ENCODE measurements around the gene NLRP6. TPM values are rescaled to one million over a fixed set of nuclear protein-coding genes. Genes with fewer than 3 reads are reported as not detected.
A peak's percentile ranks its signal among the peaks of the same experiment; 100 is the strongest.
"Not testable (repeated sequence)": the region's sequence is repeated elsewhere in the genome, so short reads cannot be mapped to it uniquely, and the experiment has no call there.

The NLRP6 gene
- total RNA-seq, 2 experiments from 2014 or later, result 14.4 to 14.7 TPM

DNA sequence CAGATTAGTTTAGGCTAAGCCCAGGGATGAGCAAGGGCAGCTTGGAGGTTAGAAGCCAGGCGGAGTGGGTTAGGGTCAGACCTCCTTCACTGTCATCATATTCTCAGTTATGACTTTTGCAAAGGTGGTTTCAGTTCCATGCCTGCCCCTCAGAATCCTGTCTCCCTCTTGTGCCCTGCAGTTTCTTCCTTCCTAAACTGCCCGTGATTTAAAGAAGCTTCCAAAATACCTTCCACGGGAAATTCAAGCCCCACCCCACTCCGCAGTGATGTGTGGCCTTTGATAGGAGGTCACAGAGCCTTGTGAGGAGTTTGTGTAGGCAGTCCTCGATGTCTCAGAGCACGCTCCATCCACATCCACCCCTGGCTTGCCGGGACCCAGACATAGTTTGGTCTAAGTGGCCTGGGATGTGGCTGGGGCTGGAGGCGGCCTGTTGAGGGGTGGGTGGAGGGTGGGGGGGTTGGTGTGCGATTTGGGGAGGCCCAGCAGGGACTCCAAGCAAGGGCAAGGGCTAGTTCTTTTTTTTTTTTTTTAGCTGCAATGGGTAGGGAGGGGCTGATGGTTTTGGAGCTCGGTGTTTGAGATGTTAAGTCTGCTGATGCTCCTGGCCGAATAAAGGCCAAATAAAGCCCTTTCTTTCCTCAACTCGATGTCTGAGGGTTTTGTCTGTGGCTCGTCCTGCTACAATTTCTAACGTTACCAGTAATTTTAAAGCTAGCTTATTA lies 34.0 kb downstream of the NLRP6 start:
- Histone ChIP-seq H3K36me3 (ENCODE audit: insufficient read depth, low read length) (peaks cover 12% of the 10 kb centered on the region), H3K27ac (ENCODE audit: low read depth in 1 of 2, low read length in 2 of 2) (peak overlapping the region; percentile 38 to 93), H3K4me3 (ENCODE audit: low read length) (peak overlapping the region; percentile 90), H3K9me3 (ENCODE audit: control insufficient read depth in 1 of 2, insufficient read depth in 1 of 2, low read length in 2 of 2) (no peaks in the 10 kb centered on the region), H3K27me3 (ENCODE audit: control insufficient read depth in 1 of 2, insufficient read depth in 2 of 2, low read length in 2 of 2) (no peaks in the 10 kb centered on the region), H3K4me1 (ENCODE audit: insufficient read depth, low read length) (peaks cover 59% of the 10 kb centered on the region)
- ATAC-seq (ENCODE audit: poor library complexity) (no peak), DNase-seq (peak in 4 of 14 experiments; percentile 46 to 59 (median 56))
- no peaks in the 10 kb centered on the region for H3K27me3 Mint-ChIP-seq
- peaks cover 53% of the 10 kb centered on the region for H3K4me1 Mint-ChIP-seq (ENCODE audit: low read depth)
- peaks cover 62% of the 10 kb centered on the region for H3K36me3 Mint-ChIP-seq (ENCODE audit: low read depth)
- intact Hi-C loops (cut with DNase I, micrococcal nuclease), result loop anchor here (2.0 to 5.0 kb wide), 3 partner anchors 43 to 105 kb away; partner anchors contain the start of genes BET1L (in 1 of the 2) and RIC8A (in 1 of the 2)
- TF ChIP-seq, protein P1, sequence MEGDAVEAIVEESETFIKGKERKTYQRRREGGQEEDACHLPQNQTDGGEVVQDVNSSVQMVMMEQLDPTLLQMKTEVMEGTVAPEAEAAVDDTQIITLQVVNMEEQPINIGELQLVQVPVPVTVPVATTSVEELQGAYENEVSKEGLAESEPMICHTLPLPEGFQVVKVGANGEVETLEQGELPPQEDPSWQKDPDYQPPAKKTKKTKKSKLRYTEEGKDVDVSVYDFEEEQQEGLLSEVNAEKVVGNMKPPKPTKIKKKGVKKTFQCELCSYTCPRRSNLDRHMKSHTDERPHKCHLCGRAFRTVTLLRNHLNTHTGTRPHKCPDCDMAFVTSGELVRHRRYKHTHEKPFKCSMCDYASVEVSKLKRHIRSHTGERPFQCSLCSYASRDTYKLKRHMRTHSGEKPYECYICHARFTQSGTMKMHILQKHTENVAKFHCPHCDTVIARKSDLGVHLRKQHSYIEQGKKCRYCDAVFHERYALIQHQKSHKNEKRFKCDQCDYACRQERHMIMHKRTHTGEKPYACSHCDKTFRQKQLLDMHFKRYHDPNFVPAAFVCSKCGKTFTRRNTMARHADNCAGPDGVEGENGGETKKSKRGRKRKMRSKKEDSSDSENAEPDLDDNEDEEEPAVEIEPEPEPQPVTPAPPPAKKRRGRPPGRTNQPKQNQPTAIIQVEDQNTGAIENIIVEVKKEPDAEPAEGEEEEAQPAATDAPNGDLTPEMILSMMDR (IDR thresholded peaks at IDR 0.05), result no peak
- peak overlapping the region; percentile 97 for H3K4me3 Mint-ChIP-seq
- CTCF ChIA-PET, result interaction anchor here (1.5 to 1.6 kb wide), 3 partner anchors 43 to 139 kb away, joined by 5 to 10 read pairs (median 7); no protein-coding TSS in a partner anchor
- no peaks in the 10 kb centered on the region for H3K9me3 Mint-ChIP-seq
- peak overlapping the region; percentile 98 for H3K27ac Mint-ChIP-seq
- POLR2A ChIA-PET, result interaction anchor here (0.5 to 2.7 kb wide), 13 partner anchors 8 to 105 kb away, joined by 3 to 30 read pairs (median 4); partner anchors contain the start of genes BET1L, PGGHG, RIC8A and SIGIRR

DNA sequence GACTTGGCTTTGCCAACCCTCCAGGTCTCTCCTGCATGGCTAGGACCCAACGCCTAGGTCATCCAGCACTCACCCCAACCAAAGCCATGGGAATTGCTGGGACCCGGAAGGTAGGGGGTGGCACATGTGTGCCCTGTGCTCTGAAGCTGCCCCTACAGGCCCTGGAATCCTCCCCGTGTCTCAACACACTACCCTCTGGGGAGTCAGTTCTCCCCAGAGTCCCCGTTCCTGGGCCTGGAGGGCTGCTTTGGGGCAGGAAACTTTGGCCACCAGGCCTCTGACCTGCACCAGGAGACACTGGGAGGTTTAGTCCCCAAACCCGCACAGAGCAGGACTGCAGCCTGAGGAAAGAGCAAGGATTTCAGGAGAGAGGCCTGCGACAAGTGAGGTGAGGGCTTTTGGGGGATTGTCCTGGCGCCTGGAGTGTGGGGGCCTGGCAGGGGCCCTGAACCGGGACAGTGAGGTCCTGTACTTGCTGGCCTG lies 35.1 kb downstream of the NLRP6 start:
- H3K27me3 ChIP-seq (ENCODE audit: control insufficient read depth in 1 of 2, insufficient read depth in 2 of 2, low read length in 2 of 2), result no peaks in the 10 kb centered on the region
- H3K27ac ChIP-seq (ENCODE audit: low read depth in 1 of 2, low read length in 2 of 2), result peak overlapping the region; percentile 82 to 93
- no peaks in the 10 kb centered on the region for H3K9me3 ChIP-seq (ENCODE audit: control insufficient read depth in 1 of 2, insufficient read depth in 1 of 2, low read length in 2 of 2)
- peak overlapping the region; percentile 90 for H3K4me3 ChIP-seq (ENCODE audit: low read length)
- Mint-ChIP-seq H3K27me3 (no peaks in the 10 kb centered on the region), H3K4me1 (ENCODE audit: low read depth) (peaks cover 53% of the 10 kb centered on the region), H3K27ac (peak overlapping the region; percentile 98), H3K4me3 (peak overlapping the region; percentile 97), H3K36me3 (ENCODE audit: low read depth) (peaks cover 64% of the 10 kb centered on the region), H3K9me3 (no peaks in the 10 kb centered on the region)
- intact Hi-C loops (cut with DNase I, micrococcal nuclease), result loop anchor here (2.0 to 5.0 kb wide), 3 partner anchors 41 to 106 kb away; partner anchors contain the start of genes BET1L (in 1 of the 2) and RIC8A (in 1 of the 2)
- peaks cover 57% of the 10 kb centered on the region for H3K4me1 ChIP-seq (ENCODE audit: insufficient read depth, low read length)
- ChIA-PET CTCF (no interaction called here), POLR2A (interaction anchor here (0.7 to 2.7 kb wide), 8 partner anchors 15 to 106 kb away, joined by 3 to 30 read pairs (median 8); partner anchors contain the start of genes BET1L, PGGHG and RIC8A)
- TF ChIP-seq, protein P1 (IDR thresholded peaks at IDR 0.05), result no peak
- H3K36me3 ChIP-seq (ENCODE audit: insufficient read depth, low read length), result peaks cover 15% of the 10 kb centered on the region
- ATAC-seq (ENCODE audit: poor library complexity) (no peak), DNase-seq (peak in 2 of 14 experiments; percentile 20 to 28)

DNA sequence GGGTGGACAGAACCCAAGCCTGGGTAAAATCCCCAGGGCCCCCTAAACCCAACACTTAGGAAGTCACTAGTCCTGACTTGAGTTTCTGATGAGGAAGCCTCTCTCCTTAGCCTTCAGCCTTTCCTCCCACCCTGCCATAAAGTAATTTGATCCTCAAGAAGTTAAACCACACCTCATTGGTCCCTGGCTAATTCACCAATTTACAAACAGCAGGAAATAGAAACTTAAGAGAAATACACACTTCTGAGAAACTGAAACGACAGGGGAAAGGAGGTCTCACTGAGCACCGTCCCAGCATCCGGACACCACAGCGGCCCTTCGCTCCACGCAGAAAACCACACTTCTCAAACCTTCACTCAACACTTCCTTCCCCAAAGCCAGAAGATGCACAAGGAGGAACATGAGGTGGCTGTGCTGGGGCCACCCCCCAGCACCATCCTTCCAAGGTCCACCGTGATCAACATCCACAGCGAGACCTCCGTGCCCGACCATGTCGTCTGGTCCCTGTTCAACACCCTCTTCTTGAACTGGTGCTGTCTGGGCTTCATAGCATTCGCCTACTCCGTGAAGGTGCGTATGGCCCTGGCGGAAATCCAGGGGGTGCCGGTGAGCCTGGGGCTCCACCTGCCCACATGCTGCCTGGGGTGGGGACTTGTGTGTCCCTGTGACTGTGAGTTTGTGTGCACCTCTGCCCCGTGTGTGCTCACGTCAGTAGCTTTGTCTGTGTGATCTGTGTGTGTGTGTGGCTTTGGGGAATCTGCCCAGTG lies 35.8 kb downstream of the NLRP6 start, which contains the start of gene IFITM1:
IFITM1 (plus strand) TSS at position 254 of the 767 bp plus-strand sequence; CDS start at position 385, 131 bp downstream.
- Histone ChIP-seq H3K36me3 (ENCODE audit: insufficient read depth, low read length) (peaks cover 15% of the 10 kb centered on the region), H3K4me1 (ENCODE audit: insufficient read depth, low read length) (peaks cover 56% of the 10 kb centered on the region), H3K27me3 (ENCODE audit: control insufficient read depth in 1 of 2, insufficient read depth in 2 of 2, low read length in 2 of 2) (no peaks in the 10 kb centered on the region), H3K9me3 (ENCODE audit: control insufficient read depth in 1 of 2, insufficient read depth in 1 of 2, low read length in 2 of 2) (no peaks in the 10 kb centered on the region), H3K4me3 (ENCODE audit: low read length) (peak within 1 kb of the TSS; percentile 90), H3K27ac (ENCODE audit: low read depth in 1 of 2, low read length in 2 of 2) (peak within 1 kb of the TSS; percentile 82 to 93)
- POLR2A ChIA-PET, result interaction anchor here (1.6 to 4.5 kb wide), 7 partner anchors 9 to 107 kb away, joined by 7 to 56 read pairs (median 30); partner anchors contain the start of genes BET1L, PGGHG, RIC8A and SIGIRR
- peak within 1 kb of the TSS; percentile 98 for H3K27ac Mint-ChIP-seq
- no peaks in the 10 kb centered on the region for H3K27me3 Mint-ChIP-seq
- ATAC-seq (ENCODE audit: poor library complexity) (peak; percentile 62), DNase-seq (peak in 13 of 14 experiments; percentile 40 to 89 (median 70))
- H3K4me1 Mint-ChIP-seq (ENCODE audit: low read depth), result peaks cover 50% of the 10 kb centered on the region
- CTCF ChIA-PET, result interaction anchor here (1.1 kb wide), 1 partner anchor 25 kb away, joined by 3 read pairs; no protein-coding TSS in a partner anchor
- TF ChIP-seq, protein P1 (IDR thresholded peaks at IDR 0.05), result no peak
- H3K36me3 Mint-ChIP-seq (ENCODE audit: low read depth), result peaks cover 61% of the 10 kb centered on the region
- intact Hi-C loops (cut with DNase I, micrococcal nuclease), result loop anchor here (2.0 to 5.0 kb wide), 3 partner anchors 41 to 107 kb away; partner anchors contain the start of genes BET1L (in 1 of the 2) and RIC8A (in 1 of the 2)
- H3K9me3 Mint-ChIP-seq, result no peaks in the 10 kb centered on the region
- H3K4me3 Mint-ChIP-seq, result peak within 1 kb of the TSS; percentile 97

DNA sequence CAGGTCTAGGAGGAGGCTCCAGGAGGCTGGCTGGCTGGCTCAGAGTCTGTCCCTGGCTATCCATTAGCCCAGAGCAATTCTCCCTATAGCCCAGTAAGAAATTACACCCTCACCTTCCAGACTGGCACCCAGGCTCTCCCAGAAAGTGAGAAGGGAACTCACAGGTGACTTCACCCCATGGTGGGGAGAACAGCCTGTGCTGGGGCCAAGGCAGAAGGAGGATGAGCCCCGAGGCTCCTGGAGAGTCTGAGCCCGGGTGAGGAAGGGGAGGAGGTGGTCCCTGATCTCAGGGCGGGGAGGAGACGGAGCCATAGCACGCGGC lies 36.3 kb downstream of the NLRP6 start:
- H3K27me3 ChIP-seq (ENCODE audit: control insufficient read depth in 1 of 2, insufficient read depth in 2 of 2, low read length in 2 of 2); DNase-seq; H3K9me3 Mint-ChIP-seq; H3K9me3 ChIP-seq (ENCODE audit: control insufficient read depth in 1 of 2, insufficient read depth in 1 of 2, low read length in 2 of 2); H3K27me3 Mint-ChIP-seq: not testable (repeated sequence)
- ChIA-PET POLR2A (interaction anchor here (1.2 to 4.5 kb wide), 7 partner anchors 9 to 107 kb away, joined by 7 to 56 read pairs (median 26); partner anchors contain the start of genes BET1L, PGGHG, RIC8A and SIGIRR), CTCF (interaction anchor here (1.1 kb wide), 1 partner anchor 24 kb away, joined by 3 read pairs; no protein-coding TSS in a partner anchor)
- Histone ChIP-seq H3K4me3 (ENCODE audit: low read length) (peak overlapping the region; percentile 90), H3K27ac (ENCODE audit: low read depth in 1 of 2, low read length in 2 of 2) (peak overlapping the region; percentile 82 to 93), H3K36me3 (ENCODE audit: insufficient read depth, low read length) (peaks cover 15% of the 10 kb centered on the region), H3K4me1 (ENCODE audit: insufficient read depth, low read length) (peaks cover 55% of the 10 kb centered on the region)
- intact Hi-C loops (cut with DNase I, micrococcal nuclease), result loop anchor here in 1 of 2 experiments (5.0 kb wide), 1 partner anchor 107 kb away; the partner anchor contains the start of genes BET1L and RIC8A
- H3K27ac Mint-ChIP-seq, result peak overlapping the region; percentile 98
- peaks cover 58% of the 10 kb centered on the region for H3K36me3 Mint-ChIP-seq (ENCODE audit: low read depth)
- ATAC-seq (ENCODE audit: poor library complexity), result peak; percentile 3
- peaks cover 47% of the 10 kb centered on the region for H3K4me1 Mint-ChIP-seq (ENCODE audit: low read depth)
- H3K4me3 Mint-ChIP-seq, result peak overlapping the region; percentile 97

Data from CD4-positive, alpha-beta T cell (primary cell).